PC-3 (cell line): ENCODE data around the gene PLPP7. TPM values are rescaled to one million over a fixed set of nuclear protein-coding genes. Genes with fewer than 3 reads are reported as not detected.

Experiments used
- ATAC-seq: fragments of 200-7000 bp; cut with Tn5 transposase; 2 replicates; pipeline ENCODE4 v1.9.1; 2020; ENCODE audit warnings: mild to moderate bottlenecking, moderate library complexity
- BruUV-seq: library from RNA; stranded (reverse); fragments of 400-500 nt; replicated peaks from 2 replicates; lab custom pipeline; 2021; lab: Mats Ljungman, UMichigan
- CTCF ChIA-PET: fragments of 300-600 bp; sonication (Branson Sonifier 250); formaldehyde crosslinking; loops from one replicate; lab custom pipeline; 2022; ENCODE audit warnings: antibody characterized with exemption; lab: Charles Lee
- POLR2A ChIA-PET: fragments of 300-600 bp; sonication (Branson Sonifier 250); formaldehyde crosslinking; loops from one replicate; lab custom pipeline; 2022; ENCODE audit warnings: antibody characterized with exemption; ENCODE audit not compliant: unreplicated experiment; lab: Charles Lee
- DNase-seq: peaks from one replicate; pipeline ENCODE4 v3.0.0-alpha.2; 2015
- H2AFZ ChIP-seq: fragments of 300-600 bp; sonication (generic); 2 replicates; pipeline ENCODE4 v1.6.0; 2016; ENCODE audit warnings: antibody characterized with exemption, low read length
- H3F3A ChIP-seq: fragments of 300-600 bp; sonication (generic); one replicate; pipeline ENCODE4 v1.6.0; 2017; ENCODE audit warnings: antibody characterized with exemption, low read length, control low read depth, mild to moderate bottlenecking; ENCODE audit not compliant: unreplicated experiment
- H3K27ac ChIP-seq: fragments of 300-600 bp; sonication (generic); 2 replicates; pipeline ENCODE4 v1.5.1; 2016; ENCODE audit warnings: mild to moderate bottlenecking, low read length
- H3K27me3 ChIP-seq: fragments of 300-600 bp; sonication (generic); 2 replicates; pipeline ENCODE4 v1.6.1; 2016; ENCODE audit warnings: low read length, mixed read lengths
- H3K36me3 ChIP-seq: fragments of 300-600 bp; sonication (generic); 2 replicates; pipeline ENCODE4 v1.6.1; 2016; ENCODE audit warnings: low read depth, mixed run types, low read length, mixed read lengths
- H3K4me1 ChIP-seq: fragments of 300-600 bp; sonication (generic); 2 replicates; pipeline ENCODE4 v1.5.1; 2016; ENCODE audit warnings: low read length; ENCODE audit not compliant: insufficient read depth
- H3K4me2 ChIP-seq: fragments of 300-600 bp; sonication (generic); 2 replicates; pipeline ENCODE4 v1.6.0; 2016; ENCODE audit warnings: low read length
- H3K4me3 ChIP-seq: fragments of 300-600 bp; sonication (generic); 2 replicates; pipeline ENCODE4 v1.5.1; 2016; ENCODE audit warnings: mild to moderate bottlenecking, low read length, mixed read lengths
- H3K79me2 ChIP-seq: fragments of 300-600 bp; sonication (generic); 2 replicates; pipeline ENCODE4 v1.6.1; 2017; ENCODE audit warnings: low read length, mixed read lengths
- H3K9ac ChIP-seq: fragments of 300-600 bp; sonication (generic); 2 replicates; pipeline ENCODE4 v1.6.0; 2016; ENCODE audit warnings: mild to moderate bottlenecking, low read length
- H3K9me2 ChIP-seq: fragments of 300-600 bp; sonication (generic); replicated peaks from 2 replicates; pipeline ENCODE4 v1.6.1; 2016; ENCODE audit warnings: mixed run types, low read length, mixed read lengths
- H3K9me3 ChIP-seq: fragments of 300-600 bp; sonication (generic); 2 replicates; pipeline ENCODE4 v1.6.1; 2016; ENCODE audit warnings: low read length, mixed read lengths
- H4K20me1 ChIP-seq: fragments of 300-600 bp; sonication (generic); 2 replicates; pipeline ENCODE4 v1.6.1; 2016; ENCODE audit warnings: low read length, mixed read lengths
- CTCF ChIP-seq: fragments of 300-600 bp; sonication (generic); conservative IDR thresholded peaks from 2 replicates; pipeline ENCODE4 v1.5.1; 2017; ENCODE audit warnings: antibody characterized with exemption, low read depth, mild to moderate bottlenecking, low read length
- EZH2 ChIP-seq: fragments of 300-600 bp; sonication (generic); IDR thresholded peaks from one replicate; pipeline ENCODE4 v1.6.1; 2017; ENCODE audit warnings: antibody characterized with exemption, mild to moderate bottlenecking, low read length; ENCODE audit not compliant: unreplicated experiment
- EZH2phosphoT487 ChIP-seq: fragments of 300-600 bp; sonication (generic); IDR thresholded peaks from 2 replicates; pipeline ENCODE4 v1.6.1; 2018; ENCODE audit warnings: mild to moderate bottlenecking, antibody characterized with exemption, low read length, borderline replicate concordance
- intact Hi-C: fragments of 100-400 bp; cut with micrococcal nuclease; formaldehyde crosslinking; loops from 2 replicates; pipeline ENCODE4 v1.9.0; 2023
- total RNA-seq: library from RNA; depleted of rRNA; stranded (reverse); fragments of >200 nt; gene quantifications from 2 replicates; pipeline ENCODE4 v1.2.3, GENCODE V29; 2014

The PLPP7 gene
- total RNA-seq, 1 experiment from 2014 or later, result not detected

- Histone ChIP-seq H3K27me3 (no peaks in the 10 kb centered on the region), H3K4me1 (no peaks in the 10 kb centered on the region), H3K9me3 (no peaks in the 10 kb centered on the region), H3K79me2 (no peaks in the 10 kb centered on the region), H3K9ac (no peak overlapping the region), H4K20me1 (no peaks in the 10 kb centered on the region), H3K9me2 (no peaks in the 10 kb centered on the region), H3F3A (no peaks in the 10 kb centered on the region), H3K27ac (no peak overlapping the region), H2AFZ (no peak overlapping the region), H3K4me3 (no peak overlapping the region), H3K4me2 (no peak overlapping the region), H3K36me3 (no peaks in the 10 kb centered on the region)
- DNase-seq (no peak), ATAC-seq (no peak)
- no peak for TF ChIP-seq EZH2phosphoT487
- no peak for TF ChIP-seq CTCF
- no peak for TF ChIP-seq EZH2
- intact Hi-C loops, result no loop called here
- ChIA-PET CTCF (no interaction called here), POLR2A (no interaction called here)
- BruUV-seq, result no TSS peak
Observed at GRCh38 chr9:131312246-131312645, 22.7 kb downstream of the PLPP7 start.

- no peaks in the 10 kb centered on the region for H3K4me1 ChIP-seq
- intact Hi-C loops, result no loop called here
- H3K9me3 ChIP-seq, result no peaks in the 10 kb centered on the region
- BruUV-seq, result no TSS peak
- H3K27ac ChIP-seq, result no peak overlapping the region
- H3K27me3 ChIP-seq, result no peaks in the 10 kb centered on the region
- ChIA-PET POLR2A (no interaction called here), CTCF (no interaction called here)
- H4K20me1 ChIP-seq, result no peaks in the 10 kb centered on the region
- no peak overlapping the region for H3K4me2 ChIP-seq
- no peaks in the 10 kb centered on the region for H3K36me3 ChIP-seq
- no peak for ATAC-seq
- no peaks in the 10 kb centered on the region for H3K9me2 ChIP-seq
- TF ChIP-seq EZH2phosphoT487, result no peak
- no peak for TF ChIP-seq CTCF
- TF ChIP-seq EZH2, result no peak
- no peaks in the 10 kb centered on the region for H3K79me2 ChIP-seq
- H3K9ac ChIP-seq, result no peak overlapping the region
- no peak overlapping the region for H3K4me3 ChIP-seq
- no peaks in the 10 kb centered on the region for H3F3A ChIP-seq
- no peak overlapping the region for H2AFZ ChIP-seq
- no peak for DNase-seq
Observed at GRCh38 chr9:131312822-131313770, 23.6 kb downstream of the PLPP7 start.
